HG03103 (cell line): Measurements from ENCODE around the gene RYK.

Source experiments
- ATAC-seq: cut with Tn5 transposase; IDR thresholded peaks from one replicate; pipeline ENCODE4 v1.9.1; 2021; ENCODE audit warnings: low read depth; ENCODE audit not compliant: unreplicated experiment

RYK gene

DNA sequence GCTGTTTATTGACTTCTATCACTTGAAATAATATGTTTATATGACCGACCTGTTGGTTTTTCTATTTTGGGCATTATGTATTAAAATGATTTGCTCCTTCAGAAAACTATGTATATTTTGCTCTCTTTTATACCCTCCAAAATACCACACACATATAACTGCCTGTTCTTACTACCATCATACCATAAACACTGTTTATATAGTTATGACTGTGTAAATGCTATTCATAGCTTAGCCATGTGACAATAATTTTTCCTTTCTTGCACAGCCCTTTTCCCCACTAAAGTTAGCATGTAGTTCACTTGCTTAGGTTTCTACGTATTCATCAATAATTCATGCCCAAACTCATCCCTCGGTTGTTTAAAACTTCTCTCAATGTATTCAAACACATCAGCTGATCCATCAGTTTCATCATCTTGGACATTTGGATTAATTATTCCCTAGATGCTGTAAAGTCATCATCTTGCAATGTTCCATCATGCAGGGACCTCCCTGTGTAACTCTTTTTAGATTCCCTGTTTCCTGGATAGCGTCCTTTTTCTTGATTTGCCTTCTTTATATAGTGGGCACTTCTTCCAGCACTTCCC lies 8.2 kb upstream of the RYK start:
- no peak for ATAC-seq

- ATAC-seq: no peak
Observed at GRCh38 chr3:134255404-134255803, 4.7 kb upstream of the RYK start.

DNA sequence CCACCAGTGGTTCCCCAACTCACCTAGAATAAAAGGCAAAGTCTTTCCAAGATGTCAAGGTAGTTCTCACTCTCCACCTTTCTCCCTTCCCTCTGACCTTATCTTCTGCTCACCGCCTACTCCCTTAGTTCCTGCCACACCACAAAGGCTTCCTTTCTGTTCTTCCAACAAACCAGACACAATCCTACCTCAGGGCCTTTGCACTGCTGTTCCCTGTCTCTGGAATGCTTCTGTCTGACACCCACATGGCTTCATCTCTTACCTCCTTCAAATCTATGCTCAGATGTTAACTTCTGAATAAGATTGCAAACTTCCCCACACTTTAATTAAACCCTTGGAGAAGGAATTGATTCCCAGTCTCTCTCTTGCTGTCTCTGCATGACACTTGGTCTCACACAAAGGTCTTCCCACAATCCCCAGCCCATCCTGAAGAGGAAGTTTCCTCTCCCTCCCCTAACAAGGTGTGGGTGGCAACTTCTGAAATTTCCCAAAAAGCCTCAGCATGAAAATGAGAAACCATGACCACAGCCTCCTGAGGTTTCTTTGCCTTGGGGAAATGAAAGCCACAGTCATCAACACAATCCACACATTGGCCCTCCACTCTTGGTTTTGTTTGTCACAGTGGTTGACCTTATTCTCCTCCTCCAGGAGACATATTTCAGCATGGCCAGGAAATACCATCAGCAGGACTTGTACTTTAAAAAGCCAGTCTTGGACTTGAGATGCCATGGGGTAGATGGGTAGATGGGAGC lies 3.0 kb upstream of the RYK start:
- ATAC-seq: no peak

GRCh38 chr3:134252766-134253165 lies 2.1 kb upstream of the RYK start:
- no peak for ATAC-seq

DNA sequence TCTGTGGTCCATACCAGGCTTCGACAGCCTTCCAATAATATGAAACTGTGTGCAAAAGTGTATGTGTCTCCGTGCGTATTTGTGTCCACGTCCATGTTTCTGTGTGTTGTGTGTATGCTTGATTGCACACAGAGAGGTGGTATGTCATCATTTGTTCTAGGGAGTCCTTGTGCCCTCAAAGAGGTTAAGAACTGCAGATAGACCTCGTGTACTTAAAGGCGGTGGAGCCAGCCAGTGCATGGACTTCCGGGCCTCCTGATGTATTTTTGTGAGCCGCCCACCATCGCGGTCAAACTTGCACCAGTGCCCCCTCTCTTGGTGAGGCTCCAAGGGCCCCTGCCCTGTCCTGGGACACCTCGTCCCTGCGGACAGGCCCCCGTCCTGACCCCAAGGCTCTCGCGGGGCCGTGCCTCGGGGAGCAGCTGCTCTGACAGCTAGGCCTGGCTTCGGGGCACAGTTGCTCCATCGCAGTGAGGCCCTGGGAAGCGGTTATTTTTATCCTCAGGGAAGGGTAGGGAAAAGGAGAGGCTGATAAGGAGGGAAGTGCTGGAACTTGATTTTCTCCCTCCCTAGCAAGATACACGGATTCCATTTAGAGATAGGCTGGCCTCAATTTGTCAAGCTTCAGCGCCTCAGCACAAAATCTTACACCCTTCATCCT lies 1.2 kb upstream of the RYK start:
- no peak for ATAC-seq

DNA sequence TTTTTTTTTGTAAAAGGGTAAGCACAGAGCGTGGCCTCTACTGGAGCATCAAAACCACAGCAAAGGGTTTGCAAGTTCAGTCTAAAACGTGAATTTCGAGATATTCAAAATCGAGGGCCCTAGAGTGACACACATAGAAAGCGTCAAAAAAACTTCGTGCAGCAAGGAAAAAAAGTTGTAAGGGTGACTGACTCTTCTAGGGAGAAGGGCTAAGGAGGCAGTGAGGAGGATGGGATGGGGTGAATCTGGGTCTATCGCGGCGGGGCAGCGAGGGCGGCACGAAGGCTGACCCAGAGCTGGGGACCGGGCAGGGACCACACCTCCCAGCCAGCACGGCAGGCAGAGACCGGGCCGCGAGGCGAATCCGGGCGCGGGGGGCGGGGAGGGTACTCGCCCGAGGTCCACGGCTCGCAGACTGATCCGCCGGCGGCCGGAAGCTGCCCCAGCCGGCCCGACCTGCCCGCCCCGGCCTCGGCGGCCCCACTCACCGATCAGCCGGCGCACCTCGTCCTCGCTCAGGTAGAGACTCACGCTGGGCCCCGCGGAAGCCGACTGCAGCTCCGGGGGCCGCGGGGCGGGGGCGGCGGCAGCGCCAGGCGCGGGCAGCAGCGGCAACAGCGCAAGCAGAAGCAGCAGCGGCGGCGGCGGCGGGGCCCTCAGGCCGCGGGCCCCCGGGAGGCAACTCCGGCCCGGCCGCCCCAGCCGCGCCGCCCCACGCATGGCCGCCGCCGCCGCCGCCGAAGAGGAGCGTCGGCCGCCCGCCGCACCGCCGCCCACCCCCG lies 533 bp downstream of the RYK start:
- ATAC-seq: peak; percentile 35

- no peak for ATAC-seq
Observed at GRCh38 chr3:134249296-134249841, 1.3 kb downstream of the RYK start.

GRCh38 chr3:134244921-134245320 lies 5.7 kb downstream of the RYK start:
- ATAC-seq: no peak

DNA sequence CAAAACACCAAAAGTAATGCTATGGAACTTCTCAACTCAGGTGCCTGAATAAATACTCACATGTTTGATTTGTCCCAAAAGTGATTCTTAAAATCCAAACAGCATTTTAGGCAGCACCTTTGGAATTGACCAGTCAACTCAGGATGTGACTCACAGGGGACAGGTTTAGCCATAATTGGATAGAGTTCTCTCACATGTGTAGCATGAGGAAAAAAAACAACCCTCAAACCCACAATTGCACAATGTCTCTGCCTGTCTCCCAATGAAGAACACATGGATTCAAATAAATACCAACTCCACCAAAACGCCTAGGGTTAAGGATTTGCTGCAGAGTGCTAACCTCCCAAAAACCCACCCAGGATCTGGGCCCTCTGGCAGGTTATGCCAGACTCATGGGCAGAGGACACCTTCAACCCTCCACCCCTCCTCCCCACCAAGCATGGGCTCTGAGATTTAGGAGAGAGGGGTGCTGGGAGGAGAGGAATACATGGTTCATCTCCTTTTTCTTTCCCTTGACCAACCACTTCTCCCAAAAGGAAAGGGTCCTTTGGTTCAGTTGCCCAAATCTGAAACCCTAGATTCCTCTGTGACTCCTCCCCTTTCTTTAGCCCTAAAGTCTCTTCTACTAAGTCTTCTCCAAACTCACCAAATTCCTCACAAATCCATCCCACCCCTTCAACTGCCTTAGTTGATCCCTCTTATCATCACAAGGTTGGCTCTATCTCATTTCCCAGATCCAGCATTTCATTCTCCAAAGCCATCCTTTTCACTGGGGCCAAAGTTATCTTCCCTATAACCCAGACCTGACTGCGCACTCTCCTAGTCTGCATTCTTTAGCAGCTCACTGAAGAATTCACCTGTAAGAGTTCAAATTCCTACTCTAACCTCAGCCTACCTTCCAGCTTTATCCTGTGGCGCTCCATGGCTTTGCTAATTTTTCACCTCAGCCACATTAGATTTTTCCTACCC lies 7.7 kb downstream of the RYK start:
- ATAC-seq: no peak

DNA sequence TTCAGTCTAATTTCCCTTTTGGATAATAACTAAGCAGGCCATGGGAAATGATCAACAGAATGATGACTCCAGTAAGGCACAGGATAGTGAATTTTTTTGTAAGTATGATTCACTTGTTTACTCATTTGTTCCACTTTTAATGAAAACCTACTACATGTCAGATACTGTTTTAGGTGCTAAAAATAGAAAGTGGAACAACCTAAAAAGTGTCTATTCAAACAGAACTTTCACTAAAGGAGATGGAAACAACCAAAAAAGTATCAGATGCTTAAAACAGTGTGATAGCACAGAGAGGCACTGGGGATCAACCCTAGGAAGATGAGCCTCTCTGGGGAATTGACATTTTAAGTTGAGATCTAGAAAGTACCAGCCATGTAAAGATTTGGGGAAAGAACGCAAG lies 11.1 kb downstream of the RYK start:
- peak; percentile 50 for ATAC-seq

DNA sequence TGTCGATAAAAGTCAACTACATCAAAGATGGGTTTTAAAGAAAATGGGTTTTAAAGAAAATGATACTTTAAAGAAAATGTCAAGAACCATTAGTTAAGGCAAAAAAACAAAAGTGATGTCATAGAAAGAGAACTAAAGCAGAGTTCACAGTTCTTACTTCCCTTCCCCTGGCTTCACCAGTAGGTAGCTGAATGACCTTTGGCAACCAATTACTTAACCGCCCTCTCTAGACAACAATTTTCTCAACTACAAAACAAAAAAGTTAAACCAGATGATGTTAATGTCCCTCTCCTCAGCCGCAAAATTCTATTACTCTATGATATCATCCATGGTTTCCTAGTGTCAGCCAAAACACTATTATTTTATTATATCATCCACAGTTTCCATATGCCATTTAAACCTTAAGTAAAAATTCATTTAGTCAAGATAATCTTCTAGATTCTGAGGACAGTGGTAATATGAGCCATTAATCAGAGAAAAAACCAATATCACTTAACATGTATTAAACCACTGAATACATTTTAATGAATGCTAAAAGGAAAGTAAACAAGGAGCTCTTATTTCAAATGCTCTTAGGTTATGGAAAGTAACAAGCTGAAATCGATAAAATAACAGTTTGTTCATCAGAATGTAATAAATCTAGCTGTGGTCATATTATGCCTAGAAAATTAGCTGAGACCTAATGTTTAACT lies 13.1 kb downstream of the RYK start:
- no peak for ATAC-seq

DNA sequence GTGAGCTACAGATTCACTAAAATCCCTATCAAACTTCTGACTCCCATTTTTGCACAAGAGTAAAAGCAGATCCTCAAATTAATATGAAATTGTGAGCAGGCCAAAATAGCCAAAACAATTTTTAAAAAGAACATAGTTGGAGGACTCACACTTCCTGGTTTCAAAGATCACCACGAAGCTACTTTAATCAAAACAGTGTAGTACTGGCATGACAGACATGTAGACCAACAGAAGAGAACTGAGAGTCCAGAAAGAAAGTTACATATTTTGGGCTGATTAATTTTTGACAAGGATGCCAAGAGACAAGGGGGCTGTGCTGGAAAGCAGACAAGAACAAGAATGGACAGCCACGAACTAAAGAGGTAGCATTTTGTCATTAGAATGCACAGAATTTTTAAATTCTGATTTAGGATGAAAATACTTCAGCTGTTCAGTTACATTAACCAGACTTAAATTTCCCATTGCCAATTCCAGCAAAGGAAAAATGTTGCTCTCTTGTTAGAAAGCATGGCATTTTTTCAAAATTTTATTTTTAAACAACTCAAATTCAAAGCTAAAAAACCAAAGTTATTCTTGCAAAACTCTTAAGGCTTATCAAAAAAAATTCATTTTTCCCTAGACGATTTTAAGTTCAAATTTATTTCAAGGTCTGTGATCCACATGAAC lies 14.0 kb downstream of the RYK start:
- ATAC-seq: no peak

DNA sequence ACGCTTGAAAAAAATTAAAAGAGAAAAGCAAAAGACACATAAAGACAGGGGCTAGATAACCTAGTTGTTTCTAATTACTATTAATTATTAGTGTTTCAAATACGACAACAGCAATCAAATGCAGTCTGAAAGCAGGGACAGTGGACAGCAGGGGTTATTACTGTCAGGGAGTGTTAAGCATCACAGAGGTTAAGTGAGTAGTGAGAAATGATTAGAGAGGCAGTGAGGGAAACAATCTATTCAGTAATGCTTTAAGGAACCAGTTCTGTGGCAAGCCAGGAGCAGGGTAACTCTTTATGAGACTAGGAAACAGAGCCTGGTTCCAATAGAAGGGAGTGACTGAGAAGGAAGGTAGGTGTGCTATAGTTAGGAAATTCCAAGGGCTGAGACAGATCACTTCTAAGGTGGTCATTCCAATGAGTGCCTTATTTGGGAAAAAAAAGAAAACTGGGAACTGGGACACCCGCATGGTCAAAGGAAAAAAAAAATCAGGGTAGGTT lies 15.0 kb downstream of the RYK start:
- ATAC-seq: no peak

GRCh38 chr3:134232951-134233350 lies 17.7 kb downstream of the RYK start:
- no peak for ATAC-seq

- ATAC-seq: no peak
Observed at GRCh38 chr3:134232151-134232550, 18.5 kb downstream of the RYK start.

DNA sequence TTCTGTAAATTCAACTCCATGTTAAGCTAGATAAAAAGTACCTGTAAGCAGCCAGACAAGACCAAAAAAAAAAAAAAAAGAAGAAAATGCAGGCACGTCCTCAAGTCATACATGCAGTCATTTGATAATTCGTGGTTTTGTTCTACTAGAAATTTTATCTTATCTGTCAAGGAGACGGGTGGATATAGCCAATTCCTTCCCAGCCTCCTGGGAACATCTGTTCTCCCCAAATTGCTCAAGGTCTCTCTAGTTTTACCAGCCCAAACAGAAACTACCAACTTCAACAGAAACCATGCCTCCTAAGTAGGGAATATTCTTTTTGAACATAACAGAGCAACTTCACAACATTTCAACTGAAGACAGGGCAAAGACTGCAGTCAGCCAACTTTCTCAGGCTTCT lies 19.5 kb downstream of the RYK start:
- no peak for ATAC-seq

DNA sequence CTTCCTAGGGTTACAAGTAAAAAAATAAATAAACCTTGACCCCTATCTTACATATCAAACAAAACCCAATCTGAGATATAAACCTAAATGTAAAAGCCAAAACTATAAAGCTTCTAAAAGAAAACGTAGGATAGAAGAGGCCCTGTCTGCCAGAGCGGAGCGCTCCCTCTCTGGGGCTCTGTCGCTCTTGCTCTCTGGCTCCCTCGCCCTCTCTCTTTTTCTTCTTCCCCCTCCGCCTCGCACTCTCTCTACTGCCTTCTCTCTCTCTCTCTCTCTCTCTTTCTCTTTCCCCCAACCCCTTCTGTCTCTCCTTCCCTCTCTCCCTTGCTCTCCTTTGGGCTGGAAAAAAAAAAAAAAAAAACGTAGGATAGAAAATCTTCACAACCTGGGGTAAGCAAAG lies 21.6 kb downstream of the RYK start:
- ATAC-seq: no peak

DNA sequence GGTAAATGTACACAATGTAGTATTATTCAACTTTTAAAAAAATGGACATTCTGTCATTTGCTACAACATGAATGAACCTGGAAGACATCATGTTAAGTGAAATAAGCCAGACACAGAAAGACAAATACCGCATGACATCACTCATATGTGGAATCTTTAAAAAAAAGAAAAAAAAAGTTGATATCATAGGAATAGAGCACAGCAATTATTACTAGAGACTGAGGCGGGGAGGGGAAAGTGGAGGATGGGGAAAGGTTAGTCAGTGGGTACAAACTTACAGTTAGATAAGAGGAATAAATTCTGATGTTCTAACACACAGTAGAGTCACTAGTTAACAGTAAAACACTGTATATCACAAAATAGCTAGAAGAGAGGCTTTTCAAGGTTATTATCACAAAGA lies 22.2 kb downstream of the RYK start:
- no peak for ATAC-seq

DNA sequence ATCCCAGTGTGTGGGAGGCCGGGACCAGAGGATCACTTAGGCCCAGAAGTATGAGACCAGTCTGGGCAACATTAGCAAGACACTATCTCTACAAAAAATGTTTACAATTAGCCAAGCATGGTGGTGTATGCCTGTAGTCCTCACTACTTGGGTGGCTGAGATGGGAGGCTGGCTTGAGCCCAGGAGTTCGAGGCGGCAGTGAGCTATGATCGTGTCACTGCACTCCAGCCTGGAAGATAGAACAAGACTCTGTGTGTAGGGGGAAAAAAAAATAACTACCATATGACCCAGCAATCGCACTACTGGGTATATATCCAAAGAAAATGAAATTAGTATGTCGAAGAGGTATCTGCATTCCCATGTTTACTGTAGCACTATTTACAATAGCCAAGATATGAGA lies 22.6 kb downstream of the RYK start:
- ATAC-seq: no peak
